HFFc6 (cell line): ENCODE data around the gene PPP1R17. TPM values are rescaled to one million over a fixed set of nuclear protein-coding genes. Genes with fewer than 3 reads are reported as not detected.

Source experiments
- DNase-seq: peaks from one replicate; pipeline ENCODE4 v3.0.0-alpha.2; 2018
- H3K27ac Mint-ChIP-seq: 2 replicates; pipeline ENCODE4 v1.8.0; 2020; ENCODE audit warnings: mild to moderate bottlenecking, mixed read lengths
- H3K27me3 Mint-ChIP-seq: 2 replicates; pipeline ENCODE4 v1.8.0; 2021; ENCODE audit warnings: mild to moderate bottlenecking, moderate library complexity, mixed read lengths; ENCODE audit not compliant: insufficient read depth
- H3K36me3 Mint-ChIP-seq: 2 replicates; pipeline ENCODE4 v1.8.0; 2021; ENCODE audit warnings: low read depth, mixed read lengths
- H3K4me1 Mint-ChIP-seq: 2 replicates; pipeline ENCODE4 v1.8.0; 2020; ENCODE audit warnings: low read depth, mixed read lengths
- H3K4me3 Mint-ChIP-seq: 2 replicates; pipeline ENCODE4 v1.8.0; 2020; ENCODE audit warnings: mild to moderate bottlenecking, moderate library complexity, mixed read lengths
- H3K9me3 Mint-ChIP-seq: 2 replicates; pipeline ENCODE4 v1.8.0; 2020; ENCODE audit warnings: mild to moderate bottlenecking, mixed read lengths
- total RNA-seq, 6 experiments: library from RNA; stranded (reverse); fragmentation: NEBNext Ultra II Directional; extraction: Animal tissue kit (Norgen Biotek cat#: 25700); gene quantifications; 2 replicates in 1 of 6; 3 replicates in 5 of 6; pipeline ENCODE4 v1.2.3, GENCODE V29; 2021
- TF ChIP-seq, protein P1 (sequence below): fragments of 200-600 bp; sonication (generic); IDR thresholded peaks from 2 replicates; pipeline ENCODE4 v1.5.0; 2021; ENCODE audit warnings: antibody characterized with exemption, mild to moderate bottlenecking

The PPP1R17 gene
- total RNA-seq, 6 experiments from 2014 or later, result not detected

DNA sequence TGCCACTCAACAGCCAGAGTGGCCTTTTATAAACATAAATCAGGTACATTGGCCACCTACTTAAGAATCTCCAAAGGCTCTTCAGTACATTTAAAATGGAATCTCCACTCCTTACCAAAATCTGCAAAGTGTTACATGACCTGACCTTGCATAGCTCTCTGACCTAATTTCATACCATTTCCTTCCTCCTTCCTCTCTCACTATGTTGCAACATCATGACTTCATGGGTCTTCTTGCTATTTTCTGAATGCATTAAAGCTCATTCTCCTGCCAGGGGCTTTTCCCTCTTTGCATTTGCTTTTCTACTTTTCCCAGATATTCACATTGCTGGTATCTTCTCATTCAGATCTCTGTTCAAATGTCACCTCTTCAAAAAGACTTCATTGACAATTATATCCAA is 22.1 kb upstream of the PPP1R17 start:
- TF ChIP-seq, protein P1, sequence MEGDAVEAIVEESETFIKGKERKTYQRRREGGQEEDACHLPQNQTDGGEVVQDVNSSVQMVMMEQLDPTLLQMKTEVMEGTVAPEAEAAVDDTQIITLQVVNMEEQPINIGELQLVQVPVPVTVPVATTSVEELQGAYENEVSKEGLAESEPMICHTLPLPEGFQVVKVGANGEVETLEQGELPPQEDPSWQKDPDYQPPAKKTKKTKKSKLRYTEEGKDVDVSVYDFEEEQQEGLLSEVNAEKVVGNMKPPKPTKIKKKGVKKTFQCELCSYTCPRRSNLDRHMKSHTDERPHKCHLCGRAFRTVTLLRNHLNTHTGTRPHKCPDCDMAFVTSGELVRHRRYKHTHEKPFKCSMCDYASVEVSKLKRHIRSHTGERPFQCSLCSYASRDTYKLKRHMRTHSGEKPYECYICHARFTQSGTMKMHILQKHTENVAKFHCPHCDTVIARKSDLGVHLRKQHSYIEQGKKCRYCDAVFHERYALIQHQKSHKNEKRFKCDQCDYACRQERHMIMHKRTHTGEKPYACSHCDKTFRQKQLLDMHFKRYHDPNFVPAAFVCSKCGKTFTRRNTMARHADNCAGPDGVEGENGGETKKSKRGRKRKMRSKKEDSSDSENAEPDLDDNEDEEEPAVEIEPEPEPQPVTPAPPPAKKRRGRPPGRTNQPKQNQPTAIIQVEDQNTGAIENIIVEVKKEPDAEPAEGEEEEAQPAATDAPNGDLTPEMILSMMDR, result no peak
- no peaks in the 10 kb centered on the region for H3K36me3 Mint-ChIP-seq
- H3K9me3 Mint-ChIP-seq, result peaks cover 30% of the 10 kb centered on the region
- H3K4me3 Mint-ChIP-seq, result no peak overlapping the region
- no peaks in the 10 kb centered on the region; the same call in 1 of the 2 replicates for H3K27me3 Mint-ChIP-seq
- no peak for DNase-seq
- H3K27ac Mint-ChIP-seq, result no peak overlapping the region
- no peaks in the 10 kb centered on the region for H3K4me1 Mint-ChIP-seq

DNA sequence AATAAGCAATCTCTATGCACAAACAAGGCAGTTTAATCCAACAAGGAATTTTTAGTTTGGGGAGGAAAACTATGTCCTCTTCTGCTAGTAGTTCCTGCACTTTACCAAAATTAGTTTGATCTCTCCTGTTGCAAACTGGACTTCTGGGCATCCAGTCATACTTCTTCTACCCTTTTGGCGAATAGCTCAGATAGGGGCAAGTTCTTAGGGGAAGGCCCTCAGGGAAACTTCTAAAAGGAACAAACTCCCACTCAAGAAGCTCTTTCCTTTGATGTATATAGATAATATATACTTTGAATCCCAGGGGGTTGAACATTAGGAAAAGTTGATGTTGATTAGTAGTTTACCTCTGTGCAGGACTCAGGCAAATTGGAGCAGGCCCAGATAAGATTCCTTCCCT is 21.5 kb upstream of the PPP1R17 start:
- Mint-ChIP-seq H3K27ac (no peak overlapping the region), H3K4me3 (no peak overlapping the region), H3K4me1 (no peaks in the 10 kb centered on the region), H3K9me3 (peaks cover 36% of the 10 kb centered on the region), H3K27me3 (no peaks in the 10 kb centered on the region; the same call in 1 of the 2 replicates), H3K36me3 (no peaks in the 10 kb centered on the region)
- TF ChIP-seq, protein P1, result no peak
- no peak for DNase-seq

DNA sequence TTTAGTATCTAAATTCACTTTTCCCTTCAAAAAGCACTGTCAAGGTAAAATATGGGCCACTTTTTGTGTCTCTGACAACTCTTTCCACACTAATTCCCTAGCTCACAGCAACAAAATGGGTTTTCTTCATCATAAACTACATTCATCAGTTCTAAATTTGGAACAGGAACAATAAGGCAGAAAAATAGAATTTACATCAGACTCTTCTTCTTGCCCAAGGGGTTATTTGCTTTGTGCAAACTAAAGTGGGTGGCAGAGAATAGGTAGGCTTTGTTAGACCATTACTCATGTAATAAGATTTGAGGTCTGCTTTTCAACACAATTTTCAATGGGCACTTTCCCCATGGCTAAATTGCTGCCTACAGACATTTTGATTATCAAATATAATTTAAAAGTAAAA is 17.6 kb upstream of the PPP1R17 start:
- Mint-ChIP-seq H3K4me1 (no peaks in the 10 kb centered on the region), H3K27me3 (peaks cover 2% of the 10 kb centered on the region; the same call in 1 of the 2 replicates), H3K27ac (no peak overlapping the region), H3K9me3 (peaks cover 41% of the 10 kb centered on the region), H3K36me3 (no peaks in the 10 kb centered on the region), H3K4me3 (no peak overlapping the region)
- TF ChIP-seq, protein P1, result no peak
- no peak for DNase-seq

DNA sequence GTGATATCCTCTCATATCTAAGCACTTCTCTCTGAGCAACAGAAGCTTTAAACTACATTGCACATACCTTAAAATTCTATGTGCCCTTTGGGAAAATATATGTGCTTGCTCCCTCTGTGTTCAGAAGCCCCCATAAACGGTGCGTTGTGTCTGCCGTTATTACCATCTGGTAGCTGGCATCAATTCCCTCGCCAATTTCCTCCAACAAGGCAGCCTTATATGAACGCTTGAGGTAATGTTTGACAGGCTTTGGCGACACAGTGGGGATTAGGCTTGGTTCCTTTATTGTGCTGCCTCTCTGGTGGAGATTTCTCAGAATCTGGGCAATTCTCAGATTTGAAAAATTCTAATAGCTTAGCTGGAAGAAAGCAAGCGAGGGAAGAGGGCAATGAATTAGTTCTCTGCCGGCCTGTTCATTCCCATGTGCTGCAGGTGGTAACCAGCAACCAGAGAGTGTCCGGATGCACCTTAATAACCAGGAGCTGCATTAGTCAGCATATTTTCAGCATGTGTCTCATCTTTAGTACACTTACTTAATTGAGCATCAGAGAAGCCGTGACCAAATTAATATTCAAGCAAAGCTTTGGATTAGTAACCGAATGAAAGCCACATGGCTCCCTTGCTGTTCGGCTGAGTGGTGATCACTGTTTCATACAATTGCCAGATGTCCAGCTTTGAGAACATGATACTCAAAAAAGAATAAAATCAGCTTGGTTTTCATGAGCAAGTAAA is 7.3 kb upstream of the PPP1R17 start:
- Mint-ChIP-seq H3K36me3 (no peaks in the 10 kb centered on the region), H3K4me1 (no peaks in the 10 kb centered on the region), H3K27me3 (no peaks in the 10 kb centered on the region; the same call in 1 of the 2 replicates), H3K4me3 (no peak overlapping the region), H3K9me3 (peaks cover 41% of the 10 kb centered on the region), H3K27ac (no peak overlapping the region)
- TF ChIP-seq, protein P1, result no peak
- DNase-seq, result no peak

DNA sequence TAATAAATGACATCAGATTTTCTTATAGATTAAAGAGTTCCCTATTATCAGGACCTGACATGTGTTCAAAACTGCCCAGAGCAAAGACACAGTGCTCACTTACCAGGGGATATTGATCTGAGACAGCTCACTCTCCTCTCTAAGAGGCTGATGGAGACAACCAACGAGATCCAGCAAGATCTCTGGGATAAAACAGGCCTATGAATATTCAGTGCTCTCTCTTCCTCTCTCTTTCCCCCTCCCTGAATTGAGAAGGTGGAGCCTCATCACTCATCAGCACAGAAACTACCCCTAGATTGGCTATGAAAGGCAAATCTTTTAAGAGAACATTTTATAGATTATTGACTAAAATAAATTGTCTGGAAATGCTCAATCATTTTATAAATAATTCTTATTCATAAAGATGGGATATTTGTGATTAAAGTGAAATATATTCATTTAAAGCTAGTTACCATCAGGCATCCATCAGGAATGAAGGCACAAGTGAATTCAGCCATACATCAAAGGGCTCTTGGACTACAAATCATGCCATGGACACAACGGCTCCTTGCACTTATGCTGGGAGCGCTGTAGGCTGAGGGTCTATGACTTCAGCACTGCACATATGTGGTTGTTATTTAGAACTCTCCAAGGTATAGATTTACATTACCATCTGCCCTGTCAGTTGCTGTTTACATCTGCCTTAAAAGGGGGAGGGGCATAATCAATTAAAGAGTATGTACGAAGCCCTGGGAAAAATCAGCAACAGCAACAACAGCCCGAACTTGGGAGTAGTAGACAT is 3.4 kb upstream of the PPP1R17 start:
- Mint-ChIP-seq H3K27ac (no peak overlapping the region), H3K36me3 (no peaks in the 10 kb centered on the region), H3K4me3 (no peak overlapping the region), H3K4me1 (no peaks in the 10 kb centered on the region), H3K9me3 (peaks cover 51% of the 10 kb centered on the region), H3K27me3 (peaks cover 3% of the 10 kb centered on the region)
- TF ChIP-seq, protein P1, result no peak
- no peak for DNase-seq
